ENCODE data around the gene CENPL.
"Not testable (repeated sequence)": the region's sequence is repeated elsewhere in the genome, so short reads cannot be mapped to it uniquely, and the experiment has no call there.

Gene CENPL

DNA sequence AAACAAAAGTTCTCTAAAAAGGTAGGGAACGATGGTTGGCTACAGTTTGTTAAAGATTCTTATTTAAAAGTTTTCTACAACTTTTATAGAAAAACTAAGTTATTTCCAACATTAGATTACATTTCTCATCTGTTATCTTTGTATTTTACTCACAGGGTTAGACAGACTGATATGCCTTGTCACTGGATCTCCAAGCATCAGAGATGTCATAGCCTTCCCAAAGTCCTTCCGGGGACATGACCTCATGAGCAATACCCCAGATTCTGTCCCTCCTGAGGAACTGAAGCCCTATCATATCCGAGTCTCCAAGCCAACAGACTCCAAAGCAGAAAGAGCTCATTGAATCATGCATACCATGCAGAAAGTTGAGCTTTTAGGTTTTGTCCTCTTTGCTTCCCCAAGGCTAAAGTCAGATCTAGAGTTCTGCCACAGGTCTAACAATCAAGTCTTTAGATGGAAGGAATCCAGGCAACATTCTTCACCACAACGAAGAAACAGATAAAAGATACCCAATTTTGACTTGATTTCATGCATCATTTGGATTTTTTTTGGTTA, 32.8 kb upstream of the CENPL start:
- no peak for DNase-seq (ENCODE audit: low read depth, low spot score)

DNA sequence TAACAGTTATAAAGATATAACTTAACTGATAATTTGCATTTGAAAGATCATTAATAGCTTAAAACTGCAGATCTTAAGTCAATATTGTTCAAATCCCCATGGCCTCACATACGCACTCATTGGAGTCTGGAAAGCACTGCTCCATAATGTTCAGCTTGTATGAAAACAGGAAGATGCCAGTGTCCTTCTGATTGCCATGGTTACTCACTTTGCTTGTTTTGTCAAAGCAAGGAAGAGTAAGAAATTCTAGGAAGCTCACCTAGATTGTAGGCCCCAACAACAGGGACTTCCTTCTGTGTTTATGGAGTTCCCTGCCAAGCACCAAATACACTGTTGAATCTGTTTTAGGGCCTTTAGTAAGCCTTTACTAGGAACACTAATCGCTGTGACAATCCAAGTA, 32.2 kb upstream of the CENPL start:
- no peak for DNase-seq (ENCODE audit: low read depth, low spot score)

GRCh38 chr1:173856014-173856413, 31.3 kb upstream of the CENPL start:
- DNase-seq (ENCODE audit: low read depth, low spot score): no peak

- DNase-seq (ENCODE audit: low read depth, low spot score): no peak
Measured at GRCh38 chr1:173853074-173853473, 28.4 kb upstream of the CENPL start.

DNA sequence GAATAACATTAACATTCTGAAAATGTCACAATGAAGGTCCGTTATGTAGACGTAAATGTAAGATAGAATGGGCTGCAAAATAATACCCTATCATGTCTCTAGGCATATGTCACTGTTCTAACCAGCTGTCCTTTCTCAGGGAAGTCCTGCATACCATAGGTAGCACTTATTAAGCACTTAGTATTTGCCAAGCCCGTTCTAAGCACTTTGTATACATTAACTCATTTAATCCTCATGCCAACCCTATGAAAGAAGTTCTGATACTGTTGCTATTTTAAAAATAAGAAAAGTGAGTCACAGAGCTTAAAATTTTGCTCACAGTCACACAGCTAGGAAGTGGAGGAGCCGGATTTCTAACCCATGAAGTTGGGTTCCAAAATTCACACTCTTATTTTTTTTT, 27.4 kb upstream of the CENPL start:
- no peak for DNase-seq (ENCODE audit: low read depth, low spot score)

- DNase-seq (ENCODE audit: low read depth, low spot score): no peak
Measured at GRCh38 chr1:173832748-173833147, 8.1 kb upstream of the CENPL start.

- DNase-seq (ENCODE audit: low read depth, low spot score): no peak
Measured at GRCh38 chr1:173827611-173828010, 2.9 kb upstream of the CENPL start.

- no peak for DNase-seq (ENCODE audit: low read depth, low spot score)
Measured at GRCh38 chr1:173823781-173824314, 835 bp downstream of the CENPL start.

- no peak for DNase-seq (ENCODE audit: low read depth, low spot score)
Measured at GRCh38 chr1:173821680-173822079, 3.0 kb downstream of the CENPL start.

DNA sequence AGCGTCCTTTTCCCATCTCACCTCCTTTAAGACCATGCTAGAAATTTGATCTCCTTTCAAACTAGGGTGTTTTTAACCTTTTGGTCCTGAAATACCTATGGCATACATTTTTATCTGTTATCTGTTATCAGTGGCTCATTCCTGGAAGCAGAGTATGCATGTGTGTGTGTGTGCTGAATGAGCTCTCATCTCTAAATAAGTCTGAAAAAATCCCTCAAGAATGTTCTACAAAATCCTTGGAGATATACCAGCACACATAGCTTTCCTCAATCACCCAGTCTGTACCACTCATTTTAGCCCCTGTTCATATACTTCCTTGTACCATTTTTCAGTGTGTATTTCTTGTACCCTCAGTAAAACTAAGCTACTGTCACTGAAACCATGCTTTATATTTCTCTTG, 6.2 kb downstream of the CENPL start:
- DNase-seq (ENCODE audit: low read depth, low spot score): no peak

DNA sequence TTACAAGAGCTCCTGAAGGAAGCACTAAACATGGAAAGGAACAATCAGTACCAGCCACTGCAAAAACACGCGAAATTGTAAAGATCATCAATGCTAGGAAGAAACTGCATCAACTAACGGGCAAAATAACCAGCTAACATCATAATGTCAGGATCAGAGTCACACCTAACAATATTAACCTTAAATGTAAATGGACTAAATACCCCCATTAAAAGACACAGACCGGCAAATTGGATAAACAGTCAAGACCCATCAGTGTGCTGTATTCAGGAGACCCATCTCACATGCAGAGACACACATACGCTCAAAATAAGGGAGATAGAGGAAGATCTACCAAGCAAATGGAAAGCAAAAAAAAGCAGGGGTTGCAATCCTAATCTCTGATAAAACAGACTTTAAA, 11.0 kb downstream of the CENPL start:
- DNase-seq (ENCODE audit: low read depth, low spot score): not testable (repeated sequence)

DNA sequence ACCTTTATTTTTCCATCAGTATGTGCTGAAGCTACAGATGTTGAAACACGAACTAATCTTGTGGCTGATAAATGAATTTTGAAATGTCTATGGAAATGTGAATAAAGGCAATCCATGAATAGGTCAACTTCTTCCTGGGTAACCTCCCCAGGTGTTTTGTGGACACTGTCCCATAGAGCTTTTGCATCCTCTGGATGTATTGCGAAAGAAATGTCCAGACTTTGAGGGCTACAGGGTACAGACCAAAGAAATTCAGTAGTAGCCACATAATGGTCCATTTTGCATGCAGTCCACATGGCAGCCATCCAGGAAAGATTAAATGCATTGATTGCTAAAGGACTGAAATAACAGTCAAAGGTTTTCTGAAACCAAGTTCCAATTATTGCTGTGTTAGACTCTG, 21.7 kb downstream of the CENPL start:
- DNase-seq (ENCODE audit: low read depth, low spot score): no peak

- not testable (repeated sequence) for DNase-seq (ENCODE audit: low read depth, low spot score)
Measured at GRCh38 chr1:173799995-173800394, 24.7 kb downstream of the CENPL start.

GRCh38 chr1:173798078-173798477, 26.6 kb downstream of the CENPL start:
- DNase-seq (ENCODE audit: low read depth, low spot score): no peak

- no peak for DNase-seq (ENCODE audit: low read depth, low spot score)
Measured at GRCh38 chr1:173789841-173790240, 34.8 kb downstream of the CENPL start.

DNA sequence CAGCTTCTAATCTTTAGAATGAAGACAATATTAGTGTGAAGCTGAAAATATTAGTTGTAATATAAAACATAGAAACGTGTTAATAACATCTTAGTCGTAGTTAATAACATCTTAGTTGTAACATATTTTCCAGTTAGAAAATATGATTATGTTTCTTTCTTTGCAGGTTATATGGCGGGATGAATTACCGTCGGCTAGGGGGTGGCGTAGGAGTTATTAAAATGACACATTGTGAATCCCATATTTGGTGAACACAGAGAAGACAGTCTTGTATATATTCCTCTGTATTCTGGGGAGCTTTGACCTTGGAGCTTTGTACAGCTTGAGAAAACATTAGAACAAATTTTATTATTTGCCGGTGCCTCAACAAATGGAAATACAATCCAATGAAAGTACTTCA, 39.7 kb downstream of the CENPL start:
- DNase-seq (ENCODE audit: low read depth, low spot score): no peak

DNA sequence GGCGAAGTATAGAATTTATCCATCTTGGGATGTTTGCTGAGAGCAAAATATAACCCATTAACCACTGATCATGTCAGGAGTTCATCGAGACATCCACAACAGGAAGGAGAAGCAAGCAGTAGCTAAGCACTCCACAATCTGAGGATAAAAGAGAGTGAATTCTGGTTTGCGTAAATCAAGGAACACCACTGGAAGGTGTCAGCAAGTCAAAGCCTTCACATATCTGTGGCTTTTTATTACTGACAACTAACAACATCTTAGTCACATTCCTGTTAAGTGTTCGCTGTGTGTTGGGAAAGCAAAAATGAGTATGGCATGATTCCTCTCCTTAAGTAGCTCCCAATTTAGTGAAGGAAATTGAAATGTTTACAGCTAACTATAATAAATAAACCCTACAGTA, 44.7 kb downstream of the CENPL start:
- no peak for DNase-seq (ENCODE audit: low read depth, low spot score)

GRCh38 chr1:173775578-173776226, 49.0 kb downstream of the CENPL start:
- no peak for DNase-seq (ENCODE audit: low read depth, low spot score)

DNA sequence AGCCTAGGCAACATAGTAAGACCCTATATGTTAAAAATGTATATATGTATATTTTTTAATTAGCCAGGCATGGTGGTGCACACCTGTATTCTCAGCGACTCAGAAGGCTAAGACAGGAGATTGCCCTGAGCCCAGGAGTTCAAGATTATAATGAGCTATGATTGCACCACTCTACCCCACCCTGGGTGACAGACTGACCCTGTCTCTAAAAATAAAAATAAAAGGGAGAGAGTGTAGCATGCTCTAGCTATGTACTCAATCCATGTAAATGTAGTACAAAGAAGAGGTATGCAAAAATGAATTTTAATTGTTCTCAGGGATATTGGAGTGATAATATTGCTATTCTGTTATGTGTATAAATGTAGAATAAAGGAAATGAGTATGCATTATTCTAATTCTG, 53.1 kb downstream of the CENPL start:
- DNase-seq (ENCODE audit: low read depth, low spot score): no peak

DNA sequence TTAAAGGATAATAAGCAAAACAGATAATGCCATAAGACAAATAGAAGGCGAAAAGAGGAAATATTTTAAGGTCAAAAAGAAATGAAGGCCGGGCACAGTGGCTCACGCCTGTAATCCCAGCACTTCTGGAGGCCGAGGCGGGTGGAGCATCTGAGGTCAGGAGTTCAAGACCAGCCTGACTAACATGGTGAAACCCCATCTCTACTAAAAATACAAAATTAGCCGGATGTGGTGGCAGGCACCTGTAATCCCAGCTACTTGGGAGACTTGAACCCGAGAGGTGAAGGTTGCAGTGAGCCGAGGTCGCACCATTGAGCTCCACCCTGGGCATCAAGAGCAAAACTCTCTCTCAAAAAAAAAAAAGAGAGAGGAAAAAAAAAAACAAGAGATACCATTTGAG, 54.4 kb downstream of the CENPL start:
- DNase-seq (ENCODE audit: low read depth, low spot score): not testable (repeated sequence)

GRCh38 chr1:173768827-173769226, 55.9 kb downstream of the CENPL start:
- no peak for DNase-seq (ENCODE audit: low read depth, low spot score)

DNA sequence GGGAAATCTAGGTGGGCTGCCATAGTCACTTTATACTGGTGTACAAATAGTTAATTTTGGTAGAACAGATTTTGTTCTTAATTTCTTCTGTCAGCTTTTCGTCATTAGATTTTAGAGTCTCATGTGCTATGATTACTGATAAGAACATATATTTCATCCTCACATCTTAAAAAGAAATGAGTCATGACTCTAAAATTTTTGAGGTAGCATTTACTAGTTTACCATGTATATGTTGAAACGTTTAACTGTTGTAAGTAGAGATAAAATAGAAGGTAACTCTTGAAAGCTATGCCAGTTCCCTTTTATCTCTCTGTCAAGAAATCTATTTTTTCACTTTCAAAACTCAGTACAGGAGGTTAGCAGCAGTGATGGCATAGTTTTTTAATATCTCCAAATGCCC, 56.5 kb downstream of the CENPL start:
- DNase-seq (ENCODE audit: low read depth, low spot score): no peak

DNA sequence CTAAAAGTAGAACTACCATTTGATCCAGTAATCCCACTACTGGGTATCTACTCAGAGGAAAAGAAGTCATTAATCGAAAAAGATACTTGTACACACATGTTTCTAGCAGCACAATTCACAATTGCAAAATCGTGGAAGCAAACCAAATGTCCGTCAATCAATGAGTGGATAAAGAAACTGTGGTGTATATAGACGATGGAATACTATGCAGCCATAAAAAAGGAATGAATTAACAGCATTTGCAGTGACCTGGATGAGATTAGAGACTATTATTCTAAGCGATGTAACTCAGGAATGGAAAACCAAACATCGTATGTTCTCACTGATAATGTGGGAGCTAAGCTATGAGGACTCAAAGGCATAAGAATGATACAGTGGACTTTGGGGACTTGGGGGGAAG, 60.4 kb downstream of the CENPL start:
- DNase-seq (ENCODE audit: low read depth, low spot score): not testable (repeated sequence)

DNA sequence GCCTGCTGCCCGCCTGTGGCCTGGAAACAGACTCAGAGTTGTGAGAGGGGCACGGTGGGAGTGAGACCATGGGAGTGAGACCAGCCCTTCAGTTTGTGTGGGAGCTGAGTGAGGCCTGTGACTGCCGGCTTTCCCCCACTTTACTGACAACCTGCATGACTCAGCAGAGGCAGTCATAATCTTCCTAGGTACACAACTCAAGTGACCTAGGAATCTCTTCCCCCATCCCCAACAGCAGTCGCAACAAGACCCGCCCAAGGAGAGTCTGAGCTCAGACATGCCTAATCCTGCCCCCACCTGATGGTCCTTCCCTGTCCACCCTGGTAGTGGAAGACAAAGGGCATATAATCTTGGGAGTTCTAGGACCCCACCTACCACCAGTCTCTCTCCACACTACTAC, 65.7 kb downstream of the CENPL start:
- no peak for DNase-seq (ENCODE audit: low read depth, low spot score)

All from activated CD4-positive, CD25-positive, alpha-beta regulatory T cell treated with anti-CD3 and anti-CD28 coated beads, Interleukin-2, amount 50 U/mL, for 16 hours (primary cell).